ENCODE results near the gene RANBP17. TPM values are rescaled to one million over a fixed set of nuclear protein-coding genes. Genes with fewer than 3 reads are reported as not detected.

RANBP17 gene
- total RNA-seq, 1 donor from 2014 or later, result 12.3 TPM

GRCh38 chr5:171336521-171337209 is 474.8 kb downstream of the RANBP17 start:
- ATAC-seq (peak in 1 of 2 donors; percentile 68), DNase-seq (no peak)
- no peaks in the 10 kb centered on the region for H3K9me3 ChIP-seq
- no peak overlapping the region for H3K27ac ChIP-seq
- H3K4me3 ChIP-seq, result peak overlapping the region; percentile 45
- no peaks in the 10 kb centered on the region for H3K36me3 ChIP-seq
- TF ChIP-seq, protein P1, sequence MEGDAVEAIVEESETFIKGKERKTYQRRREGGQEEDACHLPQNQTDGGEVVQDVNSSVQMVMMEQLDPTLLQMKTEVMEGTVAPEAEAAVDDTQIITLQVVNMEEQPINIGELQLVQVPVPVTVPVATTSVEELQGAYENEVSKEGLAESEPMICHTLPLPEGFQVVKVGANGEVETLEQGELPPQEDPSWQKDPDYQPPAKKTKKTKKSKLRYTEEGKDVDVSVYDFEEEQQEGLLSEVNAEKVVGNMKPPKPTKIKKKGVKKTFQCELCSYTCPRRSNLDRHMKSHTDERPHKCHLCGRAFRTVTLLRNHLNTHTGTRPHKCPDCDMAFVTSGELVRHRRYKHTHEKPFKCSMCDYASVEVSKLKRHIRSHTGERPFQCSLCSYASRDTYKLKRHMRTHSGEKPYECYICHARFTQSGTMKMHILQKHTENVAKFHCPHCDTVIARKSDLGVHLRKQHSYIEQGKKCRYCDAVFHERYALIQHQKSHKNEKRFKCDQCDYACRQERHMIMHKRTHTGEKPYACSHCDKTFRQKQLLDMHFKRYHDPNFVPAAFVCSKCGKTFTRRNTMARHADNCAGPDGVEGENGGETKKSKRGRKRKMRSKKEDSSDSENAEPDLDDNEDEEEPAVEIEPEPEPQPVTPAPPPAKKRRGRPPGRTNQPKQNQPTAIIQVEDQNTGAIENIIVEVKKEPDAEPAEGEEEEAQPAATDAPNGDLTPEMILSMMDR (IDR thresholded peaks at IDR 0.05), result peak; percentile 55
- H3K27me3 ChIP-seq (ENCODE audit: low read depth), result peaks cover 62% of the 10 kb centered on the region
- intact Hi-C loops (cut with DNase I), result no loop called here
- peaks cover 12% of the 10 kb centered on the region for H3K4me1 ChIP-seq

GRCh38 chr5:171337210-171337569 is 475.4 kb downstream of the RANBP17 start:
- no peak for ATAC-seq
- Histone ChIP-seq H3K4me1 (peaks cover 12% of the 10 kb centered on the region), H3K27me3 (ENCODE audit: low read depth) (peaks cover 60% of the 10 kb centered on the region), H3K9me3 (no peaks in the 10 kb centered on the region), H3K4me3 (peak overlapping the region; percentile 45), H3K36me3 (no peaks in the 10 kb centered on the region), H3K27ac (no peak overlapping the region)
- intact Hi-C loops (cut with DNase I), result no loop called here
- TF ChIP-seq, protein P1 (IDR thresholded peaks at IDR 0.05), result no peak
- DNase-seq, result no peak

DNA sequence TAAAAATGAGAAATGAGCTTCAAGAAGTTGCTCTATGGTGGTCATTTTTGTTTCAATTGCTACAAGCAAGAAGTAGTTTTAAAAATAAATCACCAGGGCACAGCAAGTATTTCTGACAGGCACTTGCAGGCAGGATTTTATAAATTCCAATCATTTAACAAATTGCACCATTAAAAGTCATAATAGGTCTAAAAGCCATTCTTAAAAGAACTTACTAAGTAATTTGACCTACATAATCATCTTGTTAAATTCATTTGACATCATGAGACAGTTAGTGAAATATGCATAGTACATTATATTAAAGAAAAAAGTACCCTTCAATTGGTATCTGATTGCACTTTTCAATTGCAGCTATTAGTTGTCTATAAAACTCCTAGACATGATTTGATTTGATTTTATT is 478.2 kb downstream of the RANBP17 start:
- H3K4me1 ChIP-seq, result peaks cover 12% of the 10 kb centered on the region
- DNase-seq (no peak), ATAC-seq (no peak)
- H3K27ac ChIP-seq, result no peak overlapping the region
- no peaks in the 10 kb centered on the region for H3K9me3 ChIP-seq
- no peaks in the 10 kb centered on the region for H3K36me3 ChIP-seq
- H3K27me3 ChIP-seq (ENCODE audit: low read depth), result peaks cover 49% of the 10 kb centered on the region
- TF ChIP-seq, protein P1 (IDR thresholded peaks at IDR 0.05), result no peak
- H3K4me3 ChIP-seq, result no peak overlapping the region
- intact Hi-C loops (cut with DNase I), result no loop called here

GRCh38 chr5:171340491-171340890 is 478.7 kb downstream of the RANBP17 start:
- TF ChIP-seq, protein P1 (IDR thresholded peaks at IDR 0.05), result no peak
- DNase-seq (no peak), ATAC-seq (no peak)
- peaks cover 12% of the 10 kb centered on the region for H3K4me1 ChIP-seq
- H3K27ac ChIP-seq, result no peak overlapping the region
- H3K36me3 ChIP-seq, result no peaks in the 10 kb centered on the region
- no peaks in the 10 kb centered on the region for H3K9me3 ChIP-seq
- intact Hi-C loops (cut with DNase I), result no loop called here
- no peak overlapping the region for H3K4me3 ChIP-seq
- H3K27me3 ChIP-seq (ENCODE audit: low read depth), result peaks cover 47% of the 10 kb centered on the region

DNA sequence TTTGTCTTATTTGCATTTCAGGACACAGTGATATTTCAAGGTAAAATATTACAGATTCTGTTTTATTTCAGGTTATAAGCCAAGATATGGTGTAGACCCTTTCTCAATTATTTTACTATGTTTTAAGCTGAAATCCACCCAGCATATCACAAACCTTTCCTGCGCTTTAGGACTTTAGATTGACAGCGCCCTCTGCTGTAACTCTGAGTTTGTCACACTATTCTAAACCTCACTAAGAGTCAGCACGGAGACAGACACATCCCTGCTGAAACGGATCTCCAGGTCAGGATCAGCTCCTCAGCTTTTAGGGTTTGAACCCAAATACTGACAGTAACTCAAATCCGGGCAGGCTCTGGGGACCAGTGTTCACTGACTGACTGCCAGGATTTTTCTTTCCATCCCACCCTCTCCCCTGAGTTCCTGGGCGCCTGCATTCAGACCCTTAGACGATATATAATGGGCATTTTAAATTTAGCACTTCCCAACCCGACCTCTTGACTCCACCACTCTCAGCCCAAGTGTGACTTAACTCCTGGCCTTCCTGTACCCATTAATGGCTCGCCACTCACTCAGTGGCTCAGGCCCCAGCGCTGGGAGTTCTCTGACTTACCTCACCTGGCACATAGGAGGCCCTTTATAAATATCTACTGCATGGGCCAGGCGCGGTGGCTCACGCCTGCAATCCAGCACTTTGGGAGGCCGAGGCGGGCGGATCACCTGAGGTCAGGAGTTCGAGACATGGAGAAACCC is 480.7 kb downstream of the RANBP17 start:
- H3K9me3 ChIP-seq, result no peaks in the 10 kb centered on the region
- intact Hi-C loops (cut with DNase I), result no loop called here
- H3K4me1 ChIP-seq, result no peaks in the 10 kb centered on the region
- no peaks in the 10 kb centered on the region for H3K36me3 ChIP-seq
- H3K27ac ChIP-seq, result no peak overlapping the region
- ATAC-seq (peak; percentile 64 to 66), DNase-seq (no peak)
- TF ChIP-seq, protein P1 (IDR thresholded peaks at IDR 0.05), result peak; percentile 53
- peaks cover 28% of the 10 kb centered on the region for H3K27me3 ChIP-seq (ENCODE audit: low read depth)
- no peak overlapping the region for H3K4me3 ChIP-seq

All from lower lobe of right lung (tissue), 2 donors.